Osteoblast (primary cell): ENCODE results near the gene NDRG3. TPM values are rescaled to one million over a fixed set of nuclear protein-coding genes. Genes with fewer than 3 reads are reported as not detected.

Source experiments
- DNase-seq: peaks from one replicate; pipeline ENCODE4 v3.0.0; 2011; ENCODE audit warnings: low spot score, mixed read lengths; ENCODE audit not compliant: insufficient read length; ENCODE audit errors: missing footprints
- H2AFZ ChIP-seq: 2 replicates; pipeline ENCODE4 v1.6.0; 2011; ENCODE audit warnings: mild to moderate bottlenecking, low read length
- H3K27ac ChIP-seq: 2 replicates; pipeline ENCODE4 v1.5.1; 2011; ENCODE audit warnings: mild to moderate bottlenecking, low read depth, low read length, moderate library complexity
- H3K27me3 ChIP-seq: 2 replicates; pipeline ENCODE4 v1.6.0; 2012; ENCODE audit warnings: mild to moderate bottlenecking, control low read depth, inconsistent platforms, low read length, moderate library complexity; ENCODE audit not compliant: insufficient read depth
- H3K36me3 ChIP-seq: 2 replicates; pipeline ENCODE4 v1.5.1; 2011; ENCODE audit warnings: mild to moderate bottlenecking, low read length, control low read depth, moderate library complexity; ENCODE audit not compliant: insufficient read depth
- H3K4me1 ChIP-seq: 2 replicates; pipeline ENCODE4 v1.5.1; 2011; ENCODE audit warnings: mild to moderate bottlenecking, low read length, control low read depth, moderate library complexity; ENCODE audit not compliant: insufficient read depth
- H3K4me2 ChIP-seq: 2 replicates; pipeline ENCODE4 v1.6.0; 2011; ENCODE audit warnings: mild to moderate bottlenecking, low read length; ENCODE audit not compliant: insufficient read depth
- H3K4me3 ChIP-seq: fragments of 200-600 bp; sonication (generic); 3 replicates; pipeline ENCODE4 v1.5.1; 2012; ENCODE audit warnings: mild to moderate bottlenecking, low read length, inconsistent platforms; ENCODE audit not compliant: insufficient read depth
- H3K79me2 ChIP-seq: 2 replicates; pipeline ENCODE4 v1.6.0; 2012; ENCODE audit warnings: mild to moderate bottlenecking, low read length, control low read depth, inconsistent platforms; ENCODE audit not compliant: insufficient read depth
- H3K9me3 ChIP-seq: 2 replicates; pipeline ENCODE4 v1.5.1; 2011; ENCODE audit warnings: low read depth, low read length, control low read depth
- H4K20me1 ChIP-seq: 2 replicates; pipeline ENCODE4 v1.6.0; 2012; ENCODE audit warnings: mild to moderate bottlenecking, low read length, control low read depth; ENCODE audit not compliant: insufficient read depth
- total RNA-seq: library from RNA; depleted of rRNA; stranded (reverse); fragments of >200 nt; gene quantifications from 2 replicates; pipeline ENCODE4 v1.2.3, GENCODE V29; 2012
- TF ChIP-seq, protein P1 (sequence below): IDR thresholded peaks from 2 replicates; pipeline ENCODE4 v1.5.1; 2011; ENCODE audit warnings: mild to moderate bottlenecking, low read depth, low read length, moderate library complexity; ENCODE audit errors: extremely low read depth

The NDRG3 gene
- total RNA-seq, 1 donor: 26.4 TPM

DNA sequence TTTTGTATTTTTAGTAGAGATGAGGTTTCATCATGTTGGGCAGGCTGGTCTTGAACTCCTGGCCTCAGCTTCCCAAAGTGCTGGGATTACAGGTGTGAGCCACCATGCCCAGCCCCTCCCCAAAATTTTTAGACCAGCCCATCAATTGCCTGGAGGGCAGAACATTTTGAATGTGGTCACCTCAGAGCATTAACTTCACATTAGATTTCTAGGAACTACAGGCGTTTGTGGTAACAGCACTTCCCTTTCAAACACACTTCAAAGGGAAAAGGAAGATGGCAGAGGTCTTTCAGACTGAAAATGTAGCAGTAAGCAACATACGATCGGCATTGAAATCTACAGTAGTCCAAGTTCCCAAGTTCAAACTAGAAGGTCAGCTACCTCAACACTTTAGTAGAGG lies 87.6 kb downstream of the NDRG3 start:
- DNase-seq: no peak
- Histone ChIP-seq H2AFZ (no peak overlapping the region), H3K79me2 (no peaks in the 10 kb centered on the region), H3K36me3 (peaks cover 22% of the 10 kb centered on the region), H4K20me1 (no peaks in the 10 kb centered on the region), H3K9me3 (no peaks in the 10 kb centered on the region), H3K4me2 (no peak overlapping the region), H3K4me1 (no peaks in the 10 kb centered on the region), H3K27me3 (no peaks in the 10 kb centered on the region), H3K4me3 (no peak overlapping the region), H3K27ac (no peak overlapping the region)
- TF ChIP-seq, protein P1, sequence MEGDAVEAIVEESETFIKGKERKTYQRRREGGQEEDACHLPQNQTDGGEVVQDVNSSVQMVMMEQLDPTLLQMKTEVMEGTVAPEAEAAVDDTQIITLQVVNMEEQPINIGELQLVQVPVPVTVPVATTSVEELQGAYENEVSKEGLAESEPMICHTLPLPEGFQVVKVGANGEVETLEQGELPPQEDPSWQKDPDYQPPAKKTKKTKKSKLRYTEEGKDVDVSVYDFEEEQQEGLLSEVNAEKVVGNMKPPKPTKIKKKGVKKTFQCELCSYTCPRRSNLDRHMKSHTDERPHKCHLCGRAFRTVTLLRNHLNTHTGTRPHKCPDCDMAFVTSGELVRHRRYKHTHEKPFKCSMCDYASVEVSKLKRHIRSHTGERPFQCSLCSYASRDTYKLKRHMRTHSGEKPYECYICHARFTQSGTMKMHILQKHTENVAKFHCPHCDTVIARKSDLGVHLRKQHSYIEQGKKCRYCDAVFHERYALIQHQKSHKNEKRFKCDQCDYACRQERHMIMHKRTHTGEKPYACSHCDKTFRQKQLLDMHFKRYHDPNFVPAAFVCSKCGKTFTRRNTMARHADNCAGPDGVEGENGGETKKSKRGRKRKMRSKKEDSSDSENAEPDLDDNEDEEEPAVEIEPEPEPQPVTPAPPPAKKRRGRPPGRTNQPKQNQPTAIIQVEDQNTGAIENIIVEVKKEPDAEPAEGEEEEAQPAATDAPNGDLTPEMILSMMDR: no peak

DNA sequence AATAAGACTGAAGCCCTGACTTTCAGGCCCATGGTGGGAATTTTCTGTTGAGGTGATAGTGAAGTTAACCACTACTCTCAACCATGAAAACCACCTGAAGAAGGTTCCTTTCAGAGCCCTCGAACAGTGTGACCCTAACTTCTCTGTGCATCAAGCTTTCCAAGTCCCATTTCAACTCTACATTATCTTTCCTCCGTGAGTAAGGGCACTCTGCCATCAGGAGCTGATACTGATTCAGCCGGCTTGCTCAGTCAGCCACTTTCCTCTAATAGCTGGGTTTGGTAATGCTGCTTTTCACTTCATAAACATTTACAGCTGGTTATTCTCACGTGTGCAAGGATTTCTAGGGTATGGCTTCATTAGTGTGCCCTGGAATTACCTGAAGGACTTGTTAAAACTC lies 89.2 kb downstream of the NDRG3 start:
- Histone ChIP-seq H3K4me1 (no peaks in the 10 kb centered on the region), H3K4me3 (no peak overlapping the region), H3K27me3 (no peaks in the 10 kb centered on the region), H3K79me2 (no peaks in the 10 kb centered on the region), H2AFZ (no peak overlapping the region), H3K9me3 (no peaks in the 10 kb centered on the region), H3K4me2 (no peak overlapping the region), H4K20me1 (no peaks in the 10 kb centered on the region), H3K36me3 (peaks cover 27% of the 10 kb centered on the region), H3K27ac (no peak overlapping the region)
- DNase-seq: no peak
- TF ChIP-seq, protein P1: no peak

DNA sequence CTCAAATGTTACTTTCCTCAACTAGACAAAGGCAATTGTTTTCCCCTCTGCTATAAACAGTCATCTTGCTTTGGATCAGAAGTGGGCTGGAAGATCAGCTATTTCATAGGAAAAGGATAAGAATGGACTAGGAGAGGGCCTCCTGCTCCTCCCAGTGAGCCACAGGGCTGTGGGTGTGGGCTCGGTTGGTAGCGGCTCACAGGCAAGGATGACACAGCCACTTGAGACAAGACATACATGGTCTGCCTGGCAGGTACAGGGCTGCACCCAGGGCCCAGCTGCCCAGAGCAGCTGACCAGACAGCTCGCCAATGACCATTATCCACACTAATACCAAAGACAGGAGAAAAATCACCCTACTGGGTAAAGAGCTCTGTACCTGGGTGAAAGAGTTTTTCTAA lies 90.9 kb downstream of the NDRG3 start:
- Histone ChIP-seq H4K20me1 (no peaks in the 10 kb centered on the region), H3K4me2 (no peak overlapping the region), H3K36me3 (peaks cover 30% of the 10 kb centered on the region), H3K27ac (no peak overlapping the region), H3K27me3 (no peaks in the 10 kb centered on the region), H2AFZ (no peak overlapping the region), H3K4me3 (no peak overlapping the region), H3K79me2 (no peaks in the 10 kb centered on the region), H3K9me3 (no peaks in the 10 kb centered on the region), H3K4me1 (no peaks in the 10 kb centered on the region)
- TF ChIP-seq, protein P1: no peak
- DNase-seq: no peak

DNA sequence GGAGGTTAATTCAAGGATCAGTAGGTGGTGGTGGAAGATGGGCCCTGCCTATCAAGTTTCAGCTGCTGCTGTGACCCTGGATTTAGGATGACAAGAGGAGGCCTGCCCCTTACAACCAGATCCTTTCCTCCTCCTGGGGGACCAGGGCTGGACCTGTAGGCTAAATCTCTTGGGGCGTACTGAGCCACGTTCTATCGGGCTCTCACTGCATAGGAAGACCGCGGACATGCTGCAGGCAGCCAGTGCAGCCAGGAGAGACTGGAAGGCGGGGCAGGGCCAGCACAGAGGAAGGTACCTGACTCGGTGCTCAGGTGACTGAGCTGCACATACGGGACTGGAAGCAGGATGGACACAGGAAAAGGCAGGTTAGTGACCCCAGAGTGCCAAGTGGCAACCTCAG lies 91.4 kb downstream of the NDRG3 start:
- Histone ChIP-seq H3K4me1 (no peaks in the 10 kb centered on the region), H3K36me3 (peaks cover 30% of the 10 kb centered on the region), H3K27me3 (no peaks in the 10 kb centered on the region), H3K4me3 (no peak overlapping the region), H3K4me2 (no peak overlapping the region), H4K20me1 (no peaks in the 10 kb centered on the region), H3K79me2 (no peaks in the 10 kb centered on the region), H3K9me3 (no peaks in the 10 kb centered on the region), H2AFZ (no peak overlapping the region), H3K27ac (no peak overlapping the region)
- TF ChIP-seq, protein P1: no peak
- DNase-seq: no peak
